Heart right ventricle (tissue), 16 donors: ENCODE data around the gene NEFH. TPM values are rescaled to one million over a fixed set of nuclear protein-coding genes. Genes with fewer than 3 reads are reported as not detected.
"Not testable (repeated sequence)": the region's sequence is repeated elsewhere in the genome, so short reads cannot be mapped to it uniquely, and the experiment has no call there.

Experiments used
- ATAC-seq, 8 donors: fragments of 200-7000 bp; cut with Tn5 transposase; one replicate each; pipeline ENCODE4 v1.9.1; 2020; ENCODE audit warnings: mild to moderate bottlenecking in 8 of 8, moderate library complexity in 8 of 8, moderate number of reproducible peaks in 1 of 8
- DNase-seq, 2 donors: peaks; one replicate each; pipeline ENCODE4 v3.0.0-alpha.2; 2020
- H3K27ac ChIP-seq, 10 donors: fragments of 200-600 bp; sonication (generic) in 2 of 10; one replicate each; pipeline versions ENCODE4 v1.5.0 to v1.8.0; 2020 to 2022; ENCODE audit warnings: mild to moderate bottlenecking in 3 of 10
- H3K27me3 ChIP-seq, 7 donors: fragments of 200-600 bp; one replicate each; pipeline ENCODE4 v1.8.0; 2021 to 2022; ENCODE audit warnings: mild to moderate bottlenecking in 2 of 7
- H3K36me3 ChIP-seq, 9 donors: fragments of 200-600 bp; sonication (generic) in 1 of 9; one replicate each; pipeline versions ENCODE4 v1.5.0 to v1.8.0; 2020 to 2022; ENCODE audit warnings: mild to moderate bottlenecking in 2 of 9
- H3K4me1 ChIP-seq, 9 donors: fragments of 200-600 bp; sonication (generic) in 1 of 9; one replicate each; pipeline versions ENCODE4 v1.5.0 to v1.8.0; 2020 to 2022; ENCODE audit warnings: mild to moderate bottlenecking in 4 of 9
- H3K4me3 ChIP-seq, 10 donors: fragments of 200-600 bp; sonication (generic) in 2 of 10; one replicate each; pipeline versions ENCODE4 v1.5.0 to v1.8.0; 2020 to 2022; ENCODE audit warnings: mild to moderate bottlenecking in 7 of 10, moderate library complexity in 2 of 10
- H3K9me3 ChIP-seq, 11 donors: fragments of 200-600 bp in 10 of 11; sonication (generic) in 2 of 11; one replicate each; pipeline versions ENCODE4 v1.5.0 to v1.8.0; 2013 to 2022; ENCODE audit warnings: mild to moderate bottlenecking in 2 of 11, control low read depth in 1 of 11, moderate library complexity in 1 of 11
- WGBS, 2 donors: extraction: QIAGEN DNeasy Blood & Tissue Kit; methylation state at CpG; one replicate each; pipeline ENCODE4 v1.1.7; 2013; ENCODE audit warnings: inconsistent platforms in 1 of 2; 5-methylcytosine and 5-hydroxymethylcytosine counted together
- intact Hi-C, 10 donors: fragments of 100-400 bp; cut with DNase I; formaldehyde crosslinking; loops; one replicate each; pipeline versions ENCODE4 v1.11.1 to v1.14.2; 2022
- polyA plus RNA-seq, 2 donors: library from polyadenylated mRNA; stranded (reverse); fragments of 200-250 nt; gene quantifications; one replicate each; pipeline ENCODE4 v1.2.3, GENCODE V29; 2013
- total RNA-seq, 10 donors: library from RNA; stranded (reverse); fragmentation: NEBNext Ultra II Directional in 3 of 10; extraction: Animal tissue kit (Norgen Biotek cat#: 25700) in 3 of 10; gene quantifications; one replicate each; pipeline versions ENCODE4 v1.2.1 to v1.2.4, GENCODE V29; 2021 to 2023
- TF ChIP-seq, protein P1 (sequence below), 9 donors: fragments of 200-600 bp; sonication (generic) in 2 of 9; IDR thresholded peaks; one replicate each; pipeline versions ENCODE4 v1.5.0 to v1.8.0; 2021 to 2022; ENCODE audit warnings: antibody characterized with exemption in 9 of 9, mild to moderate bottlenecking in 5 of 9, moderate library complexity in 1 of 9
- donor health status: Arrhythmogenic right ventricular cardiomyopathy.
- donor health status: ischemic (EF 13 %, LVEDD 7.1; RV severe dilation, severe dysfunction).
- donor health status: healthy with polysubstance abuse.
- donor health status: DM: no; HTN: yes; CAD: no.
- donor health status: DM: no; HTN: no; CAD: no.
- donor health status: ischemic (EF 25% LVEDD 6.9; RV normal size, moderate dysfunction).
- donor health status: ischemic (EF 25% LVEDD 5.7; RV mildly dilated, moderate dysfunction).
- donor health status: healthy.
- donor health status: DM: yes; HTN: yes; CAD: no.
- donor health status: Ischemic cardiomyopathy.
- donor health status: ischemic (EF 35%, LVEDD 5.7; RV mildly dilated, moderate dysfunction).
- donor health status: nonischemic (EF 11% LVEDD 7.7; RV severe dilation, severe dysfunction).
- donor health status: DM: yes; HTN: yes; CAD: no.
- donor health status: PGD.
- donor health status: ischemic (EF 29% LVEDD 5.4; RV normal size, mild dysfunction).
- donor health status: nonischemic (EF 23%, LVEDD 6.1; RV moderate dilation, normal function).

The NEFH gene
- total and polyA plus RNA-seq, 12 donors: 0.07 to 0.60 (median 0.18) TPM; not detected in 3

DNA sequence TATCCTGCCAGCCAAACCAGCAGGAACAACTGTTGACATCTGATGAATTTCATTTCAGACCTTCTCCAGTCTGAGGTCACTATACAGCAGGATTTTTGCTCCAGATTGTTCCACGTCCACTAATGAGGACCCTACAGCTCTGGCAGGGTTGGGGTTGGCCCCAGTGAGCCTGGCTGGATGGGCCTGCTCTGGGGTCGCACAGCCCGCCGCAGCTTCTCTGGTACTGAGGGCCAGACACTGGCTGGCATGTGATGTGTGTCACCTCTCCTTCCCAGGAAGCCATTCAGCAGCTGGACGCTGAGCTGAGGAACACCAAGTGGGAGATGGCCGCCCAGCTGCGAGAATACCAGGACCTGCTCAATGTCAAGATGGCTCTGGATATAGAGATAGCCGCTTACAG, 5.4 kb downstream of the NEFH start:
- H3K4me3 ChIP-seq: no peak overlapping the region
- ATAC-seq (no peak), DNase-seq (no peak)
- H3K4me1 ChIP-seq: peaks cover 0 to 12% (median 7%) of the 10 kb centered on the region in 9 donors
- intact Hi-C loops: no loop called here
- H3K36me3 ChIP-seq: no peaks in the 10 kb centered on the region
- TF ChIP-seq, protein P1, sequence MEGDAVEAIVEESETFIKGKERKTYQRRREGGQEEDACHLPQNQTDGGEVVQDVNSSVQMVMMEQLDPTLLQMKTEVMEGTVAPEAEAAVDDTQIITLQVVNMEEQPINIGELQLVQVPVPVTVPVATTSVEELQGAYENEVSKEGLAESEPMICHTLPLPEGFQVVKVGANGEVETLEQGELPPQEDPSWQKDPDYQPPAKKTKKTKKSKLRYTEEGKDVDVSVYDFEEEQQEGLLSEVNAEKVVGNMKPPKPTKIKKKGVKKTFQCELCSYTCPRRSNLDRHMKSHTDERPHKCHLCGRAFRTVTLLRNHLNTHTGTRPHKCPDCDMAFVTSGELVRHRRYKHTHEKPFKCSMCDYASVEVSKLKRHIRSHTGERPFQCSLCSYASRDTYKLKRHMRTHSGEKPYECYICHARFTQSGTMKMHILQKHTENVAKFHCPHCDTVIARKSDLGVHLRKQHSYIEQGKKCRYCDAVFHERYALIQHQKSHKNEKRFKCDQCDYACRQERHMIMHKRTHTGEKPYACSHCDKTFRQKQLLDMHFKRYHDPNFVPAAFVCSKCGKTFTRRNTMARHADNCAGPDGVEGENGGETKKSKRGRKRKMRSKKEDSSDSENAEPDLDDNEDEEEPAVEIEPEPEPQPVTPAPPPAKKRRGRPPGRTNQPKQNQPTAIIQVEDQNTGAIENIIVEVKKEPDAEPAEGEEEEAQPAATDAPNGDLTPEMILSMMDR (IDR thresholded peaks at IDR 0.05): no peak
- H3K27me3 ChIP-seq: peaks cover 12 to 32% (median 29%) of the 10 kb centered on the region in 7 donors
- no peaks in the 10 kb centered on the region for H3K9me3 ChIP-seq
- no peak overlapping the region for H3K27ac ChIP-seq
- WGBS, 2 donors: 83 to 92% methylated on average over 8 of the region's 8 CpGs

DNA sequence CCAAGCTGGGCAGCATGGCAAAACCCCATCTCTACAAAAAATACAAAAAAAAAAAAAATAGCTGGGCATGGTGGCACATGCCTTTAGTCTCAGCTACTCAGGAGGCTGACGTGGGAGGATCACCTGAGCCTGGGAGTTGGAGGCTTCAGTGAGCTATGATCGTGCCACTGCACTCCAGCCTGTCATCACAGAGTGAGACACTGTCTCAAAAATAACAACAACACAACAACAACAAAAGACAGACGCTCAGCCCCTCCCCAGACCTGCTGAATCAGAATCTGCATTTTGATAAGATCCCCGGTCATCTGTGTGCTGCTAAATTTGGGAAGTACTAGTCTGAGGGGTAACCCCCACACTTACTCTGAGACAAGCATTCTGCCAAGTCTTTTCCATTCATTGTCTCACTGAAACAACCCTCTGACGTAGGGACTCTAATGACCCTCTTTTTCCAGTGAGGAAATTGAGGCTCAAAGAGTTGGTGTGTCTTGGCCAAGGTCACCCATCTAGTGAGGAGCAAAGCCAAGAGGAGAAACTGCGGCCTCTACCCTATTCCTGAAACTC, 7.5 kb downstream of the NEFH start:
- DNase-seq (no peak), ATAC-seq (peak in 2 of 8 donors; percentile 31 to 42)
- Histone ChIP-seq H3K27ac (no peak overlapping the region), H3K4me1 (no peaks in the 10 kb centered on the region), H3K36me3 (no peaks in the 10 kb centered on the region), H3K9me3 (no peaks in the 10 kb centered on the region), H3K4me3 (no peak overlapping the region), H3K27me3 (peaks cover 0 to 12% (median 9%) of the 10 kb centered on the region in 7 donors)
- intact Hi-C loops: no loop called here
- WGBS, 2 donors: 63% methylated on average over 6 of the region's 6 CpGs
- TF ChIP-seq, protein P1 (IDR thresholded peaks at IDR 0.05): no peak

GRCh38 chr22:29489127-29489780, 9.2 kb downstream of the NEFH start:
- H3K27ac ChIP-seq: peak overlapping the region in 1 of 10 donors; percentile 44
- 68 to 76% methylated on average over 8 of the region's 8 CpGs for WGBS, 2 donors
- ATAC-seq, H3K27me3 ChIP-seq, DNase-seq, H3K4me3 ChIP-seq, H3K9me3 ChIP-seq, H3K4me1 ChIP-seq, H3K36me3 ChIP-seq, intact Hi-C loops: not testable (repeated sequence)

DNA sequence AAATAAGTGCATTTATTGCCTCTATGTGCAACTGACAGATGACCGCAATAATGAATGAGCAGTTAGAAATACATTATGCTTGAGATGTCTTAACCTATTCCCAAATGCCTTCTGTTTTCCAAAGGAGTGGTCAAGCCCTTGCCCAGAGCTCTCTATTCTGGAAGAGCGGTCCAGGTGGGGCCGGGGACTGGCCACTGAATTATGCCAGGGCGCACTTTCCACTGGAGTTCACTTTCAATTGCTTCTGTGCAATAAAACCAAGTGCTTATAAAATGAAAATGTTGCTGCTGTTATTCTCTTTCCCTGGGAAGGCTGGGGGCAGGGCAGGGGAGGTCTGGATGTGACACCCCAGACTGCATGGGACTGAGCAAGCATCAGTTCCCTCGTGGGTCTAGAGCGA, 11.0 kb downstream of the NEFH start:
- intact Hi-C loops: no loop called here
- no peaks in the 10 kb centered on the region for H3K4me1 ChIP-seq
- H3K9me3 ChIP-seq: peaks cover 0 to 9% (median 0%) of the 10 kb centered on the region in 11 donors
- ATAC-seq: no peak
- no peak overlapping the region for H3K4me3 ChIP-seq
- no peaks in the 10 kb centered on the region for H3K27me3 ChIP-seq
- TF ChIP-seq, protein P1 (IDR thresholded peaks at IDR 0.05): no peak
- no peaks in the 10 kb centered on the region for H3K36me3 ChIP-seq
- 89 to 95% methylated on average over 6 of the region's 6 CpGs for WGBS, 2 donors
- DNase-seq: no peak
- H3K27ac ChIP-seq: no peak overlapping the region

DNA sequence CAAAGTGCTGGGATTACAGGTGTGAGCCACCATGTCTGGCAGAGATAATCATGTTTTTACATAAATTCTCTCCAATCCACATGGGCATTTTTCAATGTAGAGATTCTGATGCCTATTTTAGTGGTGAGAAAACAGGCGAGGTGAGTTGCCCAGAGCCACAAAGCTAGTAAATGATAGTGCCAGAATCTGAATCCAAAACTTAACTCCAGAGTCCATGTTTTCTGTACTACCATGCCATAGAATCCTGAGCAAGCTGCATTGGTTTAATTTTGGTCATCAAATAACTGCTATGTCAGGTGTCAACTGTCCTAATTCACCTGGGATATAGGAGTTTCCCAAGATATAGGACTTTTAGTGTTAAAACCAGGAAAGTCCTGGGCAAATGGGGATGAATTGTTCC, 13.6 kb downstream of the NEFH start:
- Histone ChIP-seq H3K27me3 (no peaks in the 10 kb centered on the region), H3K9me3 (peaks cover 0 to 9% (median 0%) of the 10 kb centered on the region in 11 donors), H3K4me1 (no peaks in the 10 kb centered on the region), H3K36me3 (no peaks in the 10 kb centered on the region), H3K27ac (no peak overlapping the region), H3K4me3 (no peak overlapping the region)
- TF ChIP-seq, protein P1 (IDR thresholded peaks at IDR 0.05): no peak
- ATAC-seq: no peak
- intact Hi-C loops: no loop called here
- 96 to 97% methylated on average over 1 of the region's 1 CpG for WGBS, 2 donors
- no peak for DNase-seq
